Endothelial cell of umbilical vein (primary cell): Measurements from ENCODE around the gene TTLL10. TPM values are rescaled to one million over a fixed set of nuclear protein-coding genes. Genes with fewer than 3 reads are reported as not detected.

Experiments used
- BruUV-seq: library from RNA; stranded (reverse); fragments of 400-500 nt; replicated peaks from 2 replicates; lab custom pipeline; 2021; lab: Mats Ljungman, UMichigan
- CTCF ChIA-PET: fragments of 300-600, 350-600 bp; sonication (Branson Sonifier 250); formaldehyde crosslinking; loops from one replicate; lab custom pipeline; 2021; ENCODE audit warnings: antibody characterized with exemption, inconsistent platforms; lab: Charles Lee
- POLR2A ChIA-PET: fragments of 300-600, 350-600 bp; sonication (Branson Sonifier 250); formaldehyde crosslinking; loops from one replicate; lab custom pipeline; 2021; ENCODE audit warnings: antibody characterized with exemption, inconsistent platforms; lab: Charles Lee
- DNase-seq: peaks from one replicate; pipeline ENCODE4 v3.0.0-alpha.2; 2011; ENCODE audit warnings: low read depth, low spot score
- FAIRE-seq: peaks from 2 replicates; lab custom pipeline; 2011; peaks lifted over from hg19 to GRCh38; lab: Jason Lieb, UNC
- H2AFZ ChIP-seq: 2 replicates; pipeline ENCODE4 v1.6.0; 2012; ENCODE audit warnings: low read depth, low read length, control low read depth, inconsistent platforms
- H3K27ac ChIP-seq: 2 replicates; pipeline ENCODE4 v1.5.1; 2011; ENCODE audit warnings: low read depth, mild to moderate bottlenecking, control low read depth, low read length, moderate library complexity; ENCODE audit not compliant: insufficient read depth
- H3K27me3 ChIP-seq, 2 experiments: 2 replicates each; pipeline versions ENCODE4 v1.6.0 to v1.6.1; 2011; ENCODE audit warnings: low read length in 2 of 2, mixed read lengths in 1 of 2; ENCODE audit not compliant: control insufficient read depth in 2 of 2, insufficient read depth in 2 of 2
- H3K36me3 ChIP-seq, 2 experiments: 2 replicates in 1 of 2; 3 replicates in 1 of 2; pipeline ENCODE4 v1.5.1; 2011; ENCODE audit warnings: low read length in 2 of 2, mild to moderate bottlenecking in 1 of 2, moderate library complexity in 1 of 2; ENCODE audit not compliant: control insufficient read depth in 2 of 2, insufficient read depth in 2 of 2; ENCODE audit errors: extremely low read depth in 1 of 2
- H3K4me1 ChIP-seq: 3 replicates; pipeline ENCODE4 v1.5.1; 2011; ENCODE audit warnings: mild to moderate bottlenecking, low read length; ENCODE audit not compliant: control insufficient read depth, insufficient read depth; ENCODE audit errors: extremely low read depth
- H3K4me2 ChIP-seq: 2 replicates; pipeline ENCODE4 v1.6.1; 2011; ENCODE audit warnings: low read length, control low read depth, mixed read lengths; ENCODE audit not compliant: insufficient read depth
- H3K4me3 ChIP-seq, 3 experiments: fragments of 200-600 bp in 1 of 3; sonication (generic), shearing (Covaris generic) in 1 of 3; replicated peaks in 1 of 3; 2 replicates each; pipeline ENCODE4 v1.5.1; 2011 to 2016; ENCODE audit warnings: control low read depth in 3 of 3, low read length in 3 of 3, mild to moderate bottlenecking in 2 of 3, inconsistent platforms in 1 of 3, low read depth in 1 of 3, moderate library complexity in 1 of 3; ENCODE audit not compliant: insufficient read depth in 1 of 3
- H3K79me2 ChIP-seq: 2 replicates; pipeline ENCODE4 v1.6.0; 2012; ENCODE audit warnings: low read length, inconsistent platforms; ENCODE audit not compliant: control insufficient read depth, insufficient read depth
- H3K9ac ChIP-seq: replicated peaks from 2 replicates; pipeline ENCODE3; 2011; ENCODE audit warnings: low read length, control low read depth; ENCODE audit not compliant: insufficient read depth; ENCODE audit errors: extremely low read depth
- H3K9me1 ChIP-seq: replicated peaks from 3 replicates; pipeline ENCODE4 v1.6.0; 2011; ENCODE audit warnings: mild to moderate bottlenecking, low read length; ENCODE audit not compliant: control insufficient read depth, insufficient read depth; ENCODE audit errors: extremely low read depth
- H3K9me3 ChIP-seq: replicated peaks from 2 replicates; pipeline ENCODE4 v1.5.1; 2012; ENCODE audit warnings: low read length, inconsistent platforms; ENCODE audit not compliant: control insufficient read depth, insufficient read depth
- H4K20me1 ChIP-seq: replicated peaks from 2 replicates; pipeline ENCODE3; 2011; ENCODE audit warnings: mild to moderate bottlenecking, low read length; ENCODE audit not compliant: control insufficient read depth, insufficient read depth; ENCODE audit errors: extremely low read depth
- EZH2 ChIP-seq: IDR thresholded peaks from 2 replicates; pipeline ENCODE4 v1.6.1; 2012; ENCODE audit warnings: borderline replicate concordance, low read depth, mild to moderate bottlenecking, moderate library complexity, low read length, inconsistent platforms; ENCODE audit not compliant: severe bottlenecking
- FOS ChIP-seq: IDR thresholded peaks from 2 replicates; pipeline ENCODE4 v1.6.1; 2011; ENCODE audit warnings: mild to moderate bottlenecking, low read length, moderate library complexity, borderline replicate concordance; ENCODE audit not compliant: insufficient read depth
- GATA2 ChIP-seq: IDR thresholded peaks from 2 replicates; pipeline ENCODE4 v1.7.0; 2011; ENCODE audit warnings: low read depth, mild to moderate bottlenecking, moderate library complexity, mixed read lengths, low read length; ENCODE audit not compliant: insufficient read length, insufficient read depth
- JUN ChIP-seq: IDR thresholded peaks from 2 replicates; pipeline ENCODE4 v1.6.1; 2011; ENCODE audit warnings: borderline replicate concordance, low read depth; ENCODE audit not compliant: insufficient read length, insufficient read depth
- MYC ChIP-seq: IDR thresholded peaks from one replicate; pipeline ENCODE4 v1.6.1; 2011; ENCODE audit warnings: mild to moderate bottlenecking, low read depth, low read length
- POLR2A ChIP-seq: IDR thresholded peaks from 2 replicates; pipeline ENCODE4 v1.6.1; 2012; ENCODE audit warnings: low read depth, mild to moderate bottlenecking, control low read depth, low read length
- POLR2AphosphoS5 ChIP-seq: IDR thresholded peaks from 2 replicates; pipeline ENCODE4 v1.6.1; 2012; ENCODE audit warnings: low read depth, mild to moderate bottlenecking, control low read depth, low read length, moderate library complexity; ENCODE audit not compliant: insufficient read depth
- dilution Hi-C: fragments of 300-500 bp; cut with MboI; formaldehyde crosslinking; loops from one replicate; pipeline ENCODE4 v1.15.0; 2019; ENCODE audit warnings: low sequenced_read_pairs; ENCODE audit not compliant: extremely low pct_ligation_motif_present
- intact Hi-C: fragments of 100-400 bp; cut with micrococcal nuclease; formaldehyde crosslinking; loops from one replicate; pipeline ENCODE4 v1.10.0; 2022
- polyA plus RNA-seq, 4 experiments: library from polyadenylated mRNA; depleted of rRNA in 3 of 4; stranded (reverse) in 3 of 4; unstranded in 1 of 4; fragments of >200 nt; gene quantifications; 2 replicates each; pipeline versions ENCODE4 v1.2.1 to v1.2.3, GENCODE V29; 2011 to 2012; ENCODE audit warnings: missing spikeins in 1 of 4
- total RNA-seq: library from RNA; stranded (reverse); gene quantifications from 2 replicates; pipeline ENCODE4 v1.2.3, GENCODE V29; 2021
- TF ChIP-seq, protein P1 (sequence below): IDR thresholded peaks from 2 replicates; pipeline ENCODE4 v1.6.1; 2011; ENCODE audit not compliant: insufficient read depth, insufficient read length
- TF ChIP-seq, protein P2 (sequence below), 2 donors: IDR thresholded peaks; 1 replicate in 1 of 2; 2 replicates in 1 of 2; pipeline ENCODE4 v1.5.1; 2011; ENCODE audit warnings: low read length in 2 of 2, mild to moderate bottlenecking in 2 of 2, moderate library complexity in 2 of 2, control low read depth in 1 of 2, inconsistent platforms in 1 of 2, low read depth in 1 of 2; ENCODE audit not compliant: insufficient read depth in 1 of 2; ENCODE audit errors: extremely low read depth in 1 of 2

The TTLL10 gene
- total and polyA plus RNA-seq, 2 donors (not counting 3 experiments of a cell fraction or from before 2014, with no cell fraction given) = not detected

DNA sequence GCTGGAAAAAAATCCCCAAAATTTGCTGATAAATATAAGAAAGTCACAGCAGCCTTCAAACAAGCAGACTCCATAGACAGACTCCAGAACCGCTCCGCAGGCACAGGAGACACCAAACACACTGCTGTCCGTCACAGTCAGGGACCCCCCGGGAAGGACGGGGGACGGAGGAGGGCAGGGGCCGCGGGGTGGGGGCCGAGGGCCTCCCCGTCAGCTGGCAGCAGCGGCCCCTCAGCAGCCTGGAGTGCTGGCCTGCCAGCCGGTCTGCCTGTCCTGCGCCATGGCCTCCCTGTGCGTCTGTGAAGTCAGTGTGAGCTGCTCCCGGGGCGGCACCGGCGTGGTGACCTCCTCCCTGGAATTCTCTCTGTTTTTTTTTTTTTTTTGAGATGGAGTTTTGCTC, 47.7 kb upstream of the TTLL10 start:
- H3K79me2 ChIP-seq = no peaks in the 10 kb centered on the region
- no peaks in the 10 kb centered on the region for H4K20me1 ChIP-seq
- TF ChIP-seq EZH2 (no peak), MYC (no peak), JUN (no peak), POLR2A (no peak), POLR2AphosphoS5 (no peak), FOS (no peak), GATA2 (no peak)
- TF ChIP-seq, protein P1, sequence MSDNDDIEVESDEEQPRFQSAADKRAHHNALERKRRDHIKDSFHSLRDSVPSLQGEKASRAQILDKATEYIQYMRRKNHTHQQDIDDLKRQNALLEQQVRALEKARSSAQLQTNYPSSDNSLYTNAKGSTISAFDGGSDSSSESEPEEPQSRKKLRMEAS = no peak
- TF ChIP-seq, protein P2, sequence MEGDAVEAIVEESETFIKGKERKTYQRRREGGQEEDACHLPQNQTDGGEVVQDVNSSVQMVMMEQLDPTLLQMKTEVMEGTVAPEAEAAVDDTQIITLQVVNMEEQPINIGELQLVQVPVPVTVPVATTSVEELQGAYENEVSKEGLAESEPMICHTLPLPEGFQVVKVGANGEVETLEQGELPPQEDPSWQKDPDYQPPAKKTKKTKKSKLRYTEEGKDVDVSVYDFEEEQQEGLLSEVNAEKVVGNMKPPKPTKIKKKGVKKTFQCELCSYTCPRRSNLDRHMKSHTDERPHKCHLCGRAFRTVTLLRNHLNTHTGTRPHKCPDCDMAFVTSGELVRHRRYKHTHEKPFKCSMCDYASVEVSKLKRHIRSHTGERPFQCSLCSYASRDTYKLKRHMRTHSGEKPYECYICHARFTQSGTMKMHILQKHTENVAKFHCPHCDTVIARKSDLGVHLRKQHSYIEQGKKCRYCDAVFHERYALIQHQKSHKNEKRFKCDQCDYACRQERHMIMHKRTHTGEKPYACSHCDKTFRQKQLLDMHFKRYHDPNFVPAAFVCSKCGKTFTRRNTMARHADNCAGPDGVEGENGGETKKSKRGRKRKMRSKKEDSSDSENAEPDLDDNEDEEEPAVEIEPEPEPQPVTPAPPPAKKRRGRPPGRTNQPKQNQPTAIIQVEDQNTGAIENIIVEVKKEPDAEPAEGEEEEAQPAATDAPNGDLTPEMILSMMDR (IDR thresholded peaks at IDR 0.05; ENCODE audit: extremely low read depth in 1 of 2, insufficient read depth in 1 of 2, low read depth in 1 of 2, low read length in 2 of 2) = no peak
- no peak overlapping the region for H3K9ac ChIP-seq
- H3K4me3 ChIP-seq = no peak overlapping the region
- BruUV-seq = no TSS peak
- ChIA-PET POLR2A (no interaction called here), CTCF (interaction anchor here (1.5 to 4.1 kb wide), 3 partner anchors 142 to 166 kb away, joined by 3 to 18 read pairs (median 6); no protein-coding TSS in a partner anchor)
- H3K4me2 ChIP-seq = no peak overlapping the region
- no peak overlapping the region for H2AFZ ChIP-seq
- no peak for DNase-seq
- no peaks in the 10 kb centered on the region for H3K4me1 ChIP-seq
- no peaks in the 10 kb centered on the region for H3K36me3 ChIP-seq
- H3K27ac ChIP-seq = no peak overlapping the region
- FAIRE-seq = no peak
- intact Hi-C loops = no loop called here
- H3K9me1 ChIP-seq = no peaks in the 10 kb centered on the region
- dilution Hi-C loops = no loop called here
- H3K9me3 ChIP-seq = no peaks in the 10 kb centered on the region
- H3K27me3 ChIP-seq = no peaks in the 10 kb centered on the region
